ENCODE data around the gene C2orf68. TPM values are rescaled to one million over a fixed set of nuclear protein-coding genes. Genes with fewer than 3 reads are reported as not detected.
"Not testable (repeated sequence)": the region's sequence is repeated elsewhere in the genome, so short reads cannot be mapped to it uniquely, and the experiment has no call there.

Gene C2orf68
- total RNA-seq, 1 experiment from 2014 or later: 17.3 TPM

GRCh38 chr2:85646166-85646565 is 34.3 kb upstream of the C2orf68 start:
- DNase-seq: no peak
- Histone ChIP-seq H3K9me3 (no peaks in the 10 kb centered on the region), H3K27me3 (no peaks in the 10 kb centered on the region), H3K4me3 (no peak overlapping the region), H3K36me3 (peaks cover 89% of the 10 kb centered on the region)

- Histone ChIP-seq H3K4me3 (no peak overlapping the region), H3K9me3 (no peaks in the 10 kb centered on the region), H3K36me3 (peaks cover 88% of the 10 kb centered on the region), H3K27me3 (no peaks in the 10 kb centered on the region)
- DNase-seq: no peak
These were observed 33.0 kb upstream of the C2orf68 start for GRCh38 chr2:85644909-85645308.

- H3K27me3 ChIP-seq: no peaks in the 10 kb centered on the region
- no peaks in the 10 kb centered on the region for H3K9me3 ChIP-seq
- peaks cover 90% of the 10 kb centered on the region for H3K36me3 ChIP-seq
- no peak for DNase-seq
- no peak overlapping the region for H3K4me3 ChIP-seq
These were observed 30.9 kb upstream of the C2orf68 start for GRCh38 chr2:85642725-85643124.

GRCh38 chr2:85635636-85636035 is 23.8 kb upstream of the C2orf68 start:
- DNase-seq: no peak
- H3K36me3 ChIP-seq: peaks cover 85% of the 10 kb centered on the region
- H3K4me3 ChIP-seq: no peak overlapping the region

GRCh38 chr2:85635011-85635410 is 23.1 kb upstream of the C2orf68 start:
- no peak for DNase-seq
- Histone ChIP-seq H3K36me3 (peaks cover 88% of the 10 kb centered on the region), H3K4me3 (no peak overlapping the region), H3K9me3 (no peaks in the 10 kb centered on the region), H3K27me3 (no peaks in the 10 kb centered on the region)

More at GRCh38 chr2:85635636-85636035, 23.8 kb upstream of the C2orf68 start:
- Histone ChIP-seq H3K9me3 (no peaks in the 10 kb centered on the region), H3K27me3 (no peaks in the 10 kb centered on the region)

GRCh38 chr2:85631316-85631715 is 19.4 kb upstream of the C2orf68 start:
- Histone ChIP-seq H3K27me3 (no peaks in the 10 kb centered on the region), H3K4me3 (no peak overlapping the region), H3K36me3 (peaks cover 82% of the 10 kb centered on the region), H3K9me3 (no peaks in the 10 kb centered on the region)
- DNase-seq: no peak

GRCh38 chr2:85628658-85629057 is 16.8 kb upstream of the C2orf68 start:
- no peak for DNase-seq
- Histone ChIP-seq H3K36me3 (peaks cover 80% of the 10 kb centered on the region), H3K27me3 (no peaks in the 10 kb centered on the region), H3K9me3 (no peaks in the 10 kb centered on the region), H3K4me3 (no peak overlapping the region)

- no peak for DNase-seq
- peaks cover 78% of the 10 kb centered on the region for H3K36me3 ChIP-seq
- no peak overlapping the region for H3K4me3 ChIP-seq
- no peaks in the 10 kb centered on the region for H3K27me3 ChIP-seq
- H3K9me3 ChIP-seq: no peaks in the 10 kb centered on the region
These were observed 12.1 kb upstream of the C2orf68 start for GRCh38 chr2:85623991-85624390.

- Histone ChIP-seq H3K36me3 (peaks cover 73% of the 10 kb centered on the region), H3K9me3 (no peaks in the 10 kb centered on the region), H3K27me3 (no peaks in the 10 kb centered on the region), H3K4me3 (no peak overlapping the region)
- no peak for DNase-seq
These were observed 9.5 kb upstream of the C2orf68 start for GRCh38 chr2:85621338-85621737.

- H3K36me3 ChIP-seq: peaks cover 63% of the 10 kb centered on the region
- no peak for DNase-seq
These were observed 7.8 kb upstream of the C2orf68 start for GRCh38 chr2:85619617-85620016.

GRCh38 chr2:85617723-85618122 is 5.9 kb upstream of the C2orf68 start:
- H3K27me3 ChIP-seq, DNase-seq, H3K9me3 ChIP-seq: not testable (repeated sequence)
- Histone ChIP-seq H3K36me3 (peaks cover 46% of the 10 kb centered on the region), H3K4me3 (peak overlapping the region; percentile 96; the same call in 1 of the 2 replicates)

More at GRCh38 chr2:85619617-85620016, 7.8 kb upstream of the C2orf68 start:
- H3K9me3 ChIP-seq: no peaks in the 10 kb centered on the region
- no peaks in the 10 kb centered on the region for H3K27me3 ChIP-seq
- H3K4me3 ChIP-seq: no peak overlapping the region

- Histone ChIP-seq H3K4me3 (peak overlapping the region; percentile 96), H3K36me3 (peaks cover 29% of the 10 kb centered on the region), H3K27me3 (no peaks in the 10 kb centered on the region)
These were observed 3.5 kb upstream of the C2orf68 start for GRCh38 chr2:85615413-85615728.

GRCh38 chr2:85614757-85615156 is 2.9 kb upstream of the C2orf68 start:
- not testable (repeated sequence) for DNase-seq, H3K9me3 ChIP-seq, H3K4me3 ChIP-seq, H3K27me3 ChIP-seq
- H3K36me3 ChIP-seq: peaks cover 31% of the 10 kb centered on the region

More at GRCh38 chr2:85615413-85615728, 3.5 kb upstream of the C2orf68 start:
- H3K9me3 ChIP-seq: no peaks in the 10 kb centered on the region
- DNase-seq: no peak

- H3K36me3 ChIP-seq: peaks cover 26% of the 10 kb centered on the region
- DNase-seq: no peak
- no peaks in the 10 kb centered on the region for H3K9me3 ChIP-seq
- H3K4me3 ChIP-seq: no peak overlapping the region
- no peaks in the 10 kb centered on the region for H3K27me3 ChIP-seq
These were observed 2.0 kb upstream of the C2orf68 start for GRCh38 chr2:85613717-85614515.

GRCh38 chr2:85611217-85611704 is 605 bp downstream of the C2orf68 start:
- Histone ChIP-seq H3K4me3 (peak overlapping the region; percentile 85), H3K27me3 (no peaks in the 10 kb centered on the region), H3K9me3 (no peaks in the 10 kb centered on the region), H3K36me3 (peaks cover 16% of the 10 kb centered on the region)
- no peak for DNase-seq

- DNase-seq: no peak
These were observed 4.3 kb downstream of the C2orf68 start for GRCh38 chr2:85607268-85608215.

GRCh38 chr2:85606116-85606455 is 5.8 kb downstream of the C2orf68 start:
- H3K27me3 ChIP-seq: no peaks in the 10 kb centered on the region
- no peak for DNase-seq
- no peaks in the 10 kb centered on the region for H3K9me3 ChIP-seq
- peaks cover 16% of the 10 kb centered on the region for H3K36me3 ChIP-seq
- H3K4me3 ChIP-seq: no peak overlapping the region

More at GRCh38 chr2:85607268-85608215, 4.3 kb downstream of the C2orf68 start:
- H3K36me3 ChIP-seq: peaks cover 16% of the 10 kb centered on the region
- no peaks in the 10 kb centered on the region for H3K9me3 ChIP-seq
- no peak overlapping the region for H3K4me3 ChIP-seq
- H3K27me3 ChIP-seq: no peaks in the 10 kb centered on the region
